ENCODE data around the gene C14orf132. TPM values are rescaled to one million over a fixed set of nuclear protein-coding genes. Genes with fewer than 3 reads are reported as not detected.

C14orf132 gene
- total RNA-seq, 2 experiments from 2014 or later = 2.0 to 2.4 TPM

- intact Hi-C loops (cut with DNase I, micrococcal nuclease) = no loop called here
- H3K27ac Mint-ChIP-seq = no peak overlapping the region
- no peak overlapping the region for H3K4me3 Mint-ChIP-seq
- no peak overlapping the region for H3K27ac ChIP-seq (ENCODE audit: low read depth in 1 of 2, low read length in 2 of 2)
- H3K9me3 Mint-ChIP-seq = no peaks in the 10 kb centered on the region
- ChIA-PET POLR2A (no interaction called here), CTCF (no interaction called here)
- no peaks in the 10 kb centered on the region for H3K9me3 ChIP-seq (ENCODE audit: control insufficient read depth in 1 of 2, insufficient read depth in 1 of 2, low read length in 2 of 2)
- peaks cover 6% of the 10 kb centered on the region for H3K27me3 Mint-ChIP-seq
- H3K4me3 ChIP-seq (ENCODE audit: low read length) = no peak overlapping the region
- H3K4me1 Mint-ChIP-seq (ENCODE audit: low read depth) = peaks cover 7% of the 10 kb centered on the region
- H3K36me3 Mint-ChIP-seq (ENCODE audit: low read depth) = no peaks in the 10 kb centered on the region
- TF ChIP-seq, protein P1, sequence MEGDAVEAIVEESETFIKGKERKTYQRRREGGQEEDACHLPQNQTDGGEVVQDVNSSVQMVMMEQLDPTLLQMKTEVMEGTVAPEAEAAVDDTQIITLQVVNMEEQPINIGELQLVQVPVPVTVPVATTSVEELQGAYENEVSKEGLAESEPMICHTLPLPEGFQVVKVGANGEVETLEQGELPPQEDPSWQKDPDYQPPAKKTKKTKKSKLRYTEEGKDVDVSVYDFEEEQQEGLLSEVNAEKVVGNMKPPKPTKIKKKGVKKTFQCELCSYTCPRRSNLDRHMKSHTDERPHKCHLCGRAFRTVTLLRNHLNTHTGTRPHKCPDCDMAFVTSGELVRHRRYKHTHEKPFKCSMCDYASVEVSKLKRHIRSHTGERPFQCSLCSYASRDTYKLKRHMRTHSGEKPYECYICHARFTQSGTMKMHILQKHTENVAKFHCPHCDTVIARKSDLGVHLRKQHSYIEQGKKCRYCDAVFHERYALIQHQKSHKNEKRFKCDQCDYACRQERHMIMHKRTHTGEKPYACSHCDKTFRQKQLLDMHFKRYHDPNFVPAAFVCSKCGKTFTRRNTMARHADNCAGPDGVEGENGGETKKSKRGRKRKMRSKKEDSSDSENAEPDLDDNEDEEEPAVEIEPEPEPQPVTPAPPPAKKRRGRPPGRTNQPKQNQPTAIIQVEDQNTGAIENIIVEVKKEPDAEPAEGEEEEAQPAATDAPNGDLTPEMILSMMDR (IDR thresholded peaks at IDR 0.05) = no peak
- H3K27me3 ChIP-seq (ENCODE audit: control insufficient read depth in 1 of 2, insufficient read depth in 2 of 2, low read length in 2 of 2) = peaks cover 0 to 4% of the 10 kb centered on the region in 2 experiments
- DNase-seq (no peak), ATAC-seq (ENCODE audit: poor library complexity) (no peak)
- H3K4me1 ChIP-seq (ENCODE audit: insufficient read depth, low read length) = peaks cover 3% of the 10 kb centered on the region
- H3K36me3 ChIP-seq (ENCODE audit: insufficient read depth, low read length) = no peaks in the 10 kb centered on the region
Measured at GRCh38 chr14:96096639-96097610, 57.8 kb downstream of the C14orf132 start.

DNA sequence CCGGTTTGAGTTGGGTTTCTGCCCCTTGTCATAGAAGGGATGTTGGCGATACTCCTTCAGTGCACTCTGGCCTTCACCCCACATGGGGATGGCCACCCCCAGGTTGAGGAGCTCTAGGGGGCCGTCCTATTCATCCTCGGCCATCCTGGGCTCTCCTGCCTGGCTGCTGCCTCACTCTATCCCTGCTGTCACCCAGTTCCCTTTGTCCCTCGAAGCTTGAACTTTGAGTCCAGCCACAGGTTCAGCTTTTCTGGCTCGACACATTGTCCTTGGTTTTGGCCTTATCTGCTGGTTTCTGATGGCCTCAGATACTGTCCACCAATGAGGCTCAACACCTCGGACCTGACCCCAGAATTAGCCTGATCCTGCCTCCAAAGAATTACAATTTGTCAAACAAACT is 58.6 kb downstream of the C14orf132 start:
- peaks cover 3% of the 10 kb centered on the region for H3K4me1 ChIP-seq (ENCODE audit: insufficient read depth, low read length)
- peaks cover 0 to 4% of the 10 kb centered on the region in 2 experiments for H3K27me3 ChIP-seq (ENCODE audit: control insufficient read depth in 1 of 2, insufficient read depth in 2 of 2, low read length in 2 of 2)
- H3K4me3 Mint-ChIP-seq = no peak overlapping the region
- ATAC-seq (ENCODE audit: poor library complexity) = no peak
- H3K9me3 Mint-ChIP-seq = no peaks in the 10 kb centered on the region
- no peak overlapping the region for H3K27ac Mint-ChIP-seq
- peaks cover 6% of the 10 kb centered on the region for H3K27me3 Mint-ChIP-seq
- no peaks in the 10 kb centered on the region for H3K36me3 Mint-ChIP-seq (ENCODE audit: low read depth)
- intact Hi-C loops (cut with DNase I, micrococcal nuclease) = loop anchor here in 1 of 2 experiments (2.0 kb wide), 1 partner anchor 99 kb away; no protein-coding TSS in a partner anchor
- ChIA-PET CTCF (no interaction called here), POLR2A (no interaction called here)
- no peak overlapping the region for H3K27ac ChIP-seq (ENCODE audit: low read depth in 1 of 2, low read length in 2 of 2)
- H3K36me3 ChIP-seq (ENCODE audit: insufficient read depth, low read length) = no peaks in the 10 kb centered on the region
- H3K4me1 Mint-ChIP-seq (ENCODE audit: low read depth) = peaks cover 7% of the 10 kb centered on the region
- TF ChIP-seq, protein P1 (IDR thresholded peaks at IDR 0.05) = no peak
- no peak overlapping the region for H3K4me3 ChIP-seq (ENCODE audit: low read length)
- no peaks in the 10 kb centered on the region for H3K9me3 ChIP-seq (ENCODE audit: control insufficient read depth in 1 of 2, insufficient read depth in 1 of 2, low read length in 2 of 2)
- no peak for DNase-seq

GRCh38 chr14:96098309-96098998 is 59.3 kb downstream of the C14orf132 start:
- ChIA-PET POLR2A (no interaction called here), CTCF (interaction anchor here (1.2 kb wide), 1 partner anchor 177 kb away, joined by 4 read pairs; no protein-coding TSS in a partner anchor)
- H3K4me1 ChIP-seq (ENCODE audit: insufficient read depth, low read length) = peaks cover 3% of the 10 kb centered on the region
- Mint-ChIP-seq H3K36me3 (ENCODE audit: low read depth) (no peaks in the 10 kb centered on the region), H3K9me3 (no peaks in the 10 kb centered on the region), H3K27me3 (peaks cover 6% of the 10 kb centered on the region), H3K4me1 (ENCODE audit: low read depth) (peaks cover 7% of the 10 kb centered on the region), H3K27ac (no peak overlapping the region), H3K4me3 (no peak overlapping the region)
- DNase-seq (no peak), ATAC-seq (ENCODE audit: poor library complexity) (no peak)
- H3K27me3 ChIP-seq (ENCODE audit: control insufficient read depth in 1 of 2, insufficient read depth in 2 of 2, low read length in 2 of 2) = peaks cover 0 to 4% of the 10 kb centered on the region in 2 experiments
- H3K36me3 ChIP-seq (ENCODE audit: insufficient read depth, low read length) = no peaks in the 10 kb centered on the region
- TF ChIP-seq, protein P1 (IDR thresholded peaks at IDR 0.05) = no peak
- H3K27ac ChIP-seq (ENCODE audit: low read depth in 1 of 2, low read length in 2 of 2) = no peak overlapping the region
- no peaks in the 10 kb centered on the region for H3K9me3 ChIP-seq (ENCODE audit: control insufficient read depth in 1 of 2, insufficient read depth in 1 of 2, low read length in 2 of 2)
- H3K4me3 ChIP-seq (ENCODE audit: low read length) = no peak overlapping the region
- intact Hi-C loops (cut with DNase I, micrococcal nuclease) = loop anchor here in 1 of 2 experiments (2.0 kb wide), 1 partner anchor 100 kb away; no protein-coding TSS in a partner anchor

Data from CD4-positive, alpha-beta T cell (primary cell).